Measurements from ENCODE around the gene HTT. TPM values are rescaled to one million over a fixed set of nuclear protein-coding genes. Genes with fewer than 3 reads are reported as not detected.

The HTT gene
- polyA plus RNA-seq, 1 donor (not counting 4 experiments of a cell fraction or from before 2014, with no cell fraction given): 16.2 TPM

- no peak overlapping the region for H2AFZ ChIP-seq (ENCODE audit: control insufficient read depth, low read length)
- no peak for FAIRE-seq
- dilution Hi-C loops (cut with MboI; ENCODE audit: extremely low pct_ligation_motif_present, low sequenced_read_pairs): no loop called here
Observed at GRCh38 chr4:3179126-3179706, 104.7 kb downstream of the HTT start.

GRCh38 chr4:3183008-3183407, 108.5 kb downstream of the HTT start:
- H3K27me3 ChIP-seq (ENCODE audit: control insufficient read depth, extremely low read depth, insufficient read depth, low read length): no peaks in the 10 kb centered on the region
- H3K9me1 ChIP-seq (ENCODE audit: control insufficient read depth, extremely low read depth, insufficient read depth, low read length): no peaks in the 10 kb centered on the region
- H3K4me3 ChIP-seq (ENCODE audit: control insufficient read depth in 2 of 3, extremely low read depth in 1 of 3, insufficient read depth in 2 of 3, low read depth in 1 of 3, low read length in 3 of 3): no peak overlapping the region
- no peak overlapping the region for H2AFZ ChIP-seq (ENCODE audit: control insufficient read depth, low read length)
- no peak overlapping the region for H3K4me2 ChIP-seq (ENCODE audit: control insufficient read depth, extremely low read depth, insufficient read depth, low read depth, low read length)
- H3K79me2 ChIP-seq (ENCODE audit: control insufficient read depth, insufficient read depth, low read length): no peaks in the 10 kb centered on the region
- dilution Hi-C loops (cut with MboI; ENCODE audit: extremely low pct_ligation_motif_present, low sequenced_read_pairs): no loop called here
- DNase-seq (ENCODE audit: low read depth, low spot score) (no peak), FAIRE-seq (no peak)
- no peak overlapping the region for H3K27ac ChIP-seq (ENCODE audit: control insufficient read depth, insufficient read depth, low read length)
- no peaks in the 10 kb centered on the region for H4K20me1 ChIP-seq (ENCODE audit: control insufficient read depth, extremely low read depth, insufficient read depth, low read length)
- H3K36me3 ChIP-seq (ENCODE audit: control insufficient read depth in 2 of 2, extremely low read depth in 1 of 2, insufficient read depth in 2 of 2, low read length in 2 of 2): peaks cover 14 to 26% of the 10 kb centered on the region in 2 experiments
- no peaks in the 10 kb centered on the region for H3K9me3 ChIP-seq (ENCODE audit: control insufficient read depth, low read depth, low read length)
- H3K9ac ChIP-seq (ENCODE audit: control insufficient read depth, extremely low read depth, insufficient read depth, low read length): no peak overlapping the region
- H3K4me1 ChIP-seq (ENCODE audit: control insufficient read depth, extremely low read depth, insufficient read depth, low read length): no peaks in the 10 kb centered on the region
- TF ChIP-seq EZH2 (IDR thresholded peaks at IDR 0.05; ENCODE audit: low read length): no peak
- no peak for TF ChIP-seq CTCF (optimal IDR thresholded peaks at IDR 0.05 in 1 of 3, IDR thresholded peaks at IDR 0.05 in 1 of 3, conservative IDR thresholded peaks at IDR 0.05 in 1 of 3; ENCODE audit: extremely low read depth in 1 of 3, insufficient read depth in 2 of 3, low read length in 3 of 3)

More at GRCh38 chr4:3179126-3179706, 104.7 kb downstream of the HTT start:
- no peaks in the 10 kb centered on the region for H3K27me3 ChIP-seq (ENCODE audit: control insufficient read depth, extremely low read depth, insufficient read depth, low read length)
- H3K9me3 ChIP-seq (ENCODE audit: control insufficient read depth, low read depth, low read length): no peaks in the 10 kb centered on the region
- no peaks in the 10 kb centered on the region for H3K79me2 ChIP-seq (ENCODE audit: control insufficient read depth, insufficient read depth, low read length)
- H3K9ac ChIP-seq (ENCODE audit: control insufficient read depth, extremely low read depth, insufficient read depth, low read length): no peak overlapping the region
- TF ChIP-seq CTCF (optimal IDR thresholded peaks at IDR 0.05 in 1 of 3, IDR thresholded peaks at IDR 0.05 in 1 of 3, conservative IDR thresholded peaks at IDR 0.05 in 1 of 3; ENCODE audit: extremely low read depth in 1 of 3, insufficient read depth in 2 of 3, low read length in 3 of 3) (no peak), EZH2 (IDR thresholded peaks at IDR 0.05; ENCODE audit: low read length) (no peak)
- no peaks in the 10 kb centered on the region for H3K9me1 ChIP-seq (ENCODE audit: control insufficient read depth, extremely low read depth, insufficient read depth, low read length)
- no peaks in the 10 kb centered on the region for H3K4me1 ChIP-seq (ENCODE audit: control insufficient read depth, extremely low read depth, insufficient read depth, low read length)
- H3K36me3 ChIP-seq (ENCODE audit: control insufficient read depth in 2 of 2, extremely low read depth in 1 of 2, insufficient read depth in 2 of 2, low read length in 2 of 2): peaks cover 16 to 31% of the 10 kb centered on the region in 2 experiments
- H3K27ac ChIP-seq (ENCODE audit: control insufficient read depth, insufficient read depth, low read length): no peak overlapping the region
- no peak overlapping the region for H3K4me3 ChIP-seq (ENCODE audit: control insufficient read depth in 2 of 3, extremely low read depth in 1 of 3, insufficient read depth in 2 of 3, low read depth in 1 of 3, low read length in 3 of 3)
- no peak for DNase-seq (ENCODE audit: low read depth, low spot score)
- no peak overlapping the region for H3K4me2 ChIP-seq (ENCODE audit: control insufficient read depth, extremely low read depth, insufficient read depth, low read depth, low read length)
- no peaks in the 10 kb centered on the region for H4K20me1 ChIP-seq (ENCODE audit: control insufficient read depth, extremely low read depth, insufficient read depth, low read length)
